ENCODE data around the gene KLHL21. TPM values are rescaled to one million over a fixed set of nuclear protein-coding genes. Genes with fewer than 3 reads are reported as not detected.

The KLHL21 gene
- total and polyA plus RNA-seq, 2 of the 4 experiments (the other 2 are of a cell fraction) = 12.0 to 36.7 TPM

DNA sequence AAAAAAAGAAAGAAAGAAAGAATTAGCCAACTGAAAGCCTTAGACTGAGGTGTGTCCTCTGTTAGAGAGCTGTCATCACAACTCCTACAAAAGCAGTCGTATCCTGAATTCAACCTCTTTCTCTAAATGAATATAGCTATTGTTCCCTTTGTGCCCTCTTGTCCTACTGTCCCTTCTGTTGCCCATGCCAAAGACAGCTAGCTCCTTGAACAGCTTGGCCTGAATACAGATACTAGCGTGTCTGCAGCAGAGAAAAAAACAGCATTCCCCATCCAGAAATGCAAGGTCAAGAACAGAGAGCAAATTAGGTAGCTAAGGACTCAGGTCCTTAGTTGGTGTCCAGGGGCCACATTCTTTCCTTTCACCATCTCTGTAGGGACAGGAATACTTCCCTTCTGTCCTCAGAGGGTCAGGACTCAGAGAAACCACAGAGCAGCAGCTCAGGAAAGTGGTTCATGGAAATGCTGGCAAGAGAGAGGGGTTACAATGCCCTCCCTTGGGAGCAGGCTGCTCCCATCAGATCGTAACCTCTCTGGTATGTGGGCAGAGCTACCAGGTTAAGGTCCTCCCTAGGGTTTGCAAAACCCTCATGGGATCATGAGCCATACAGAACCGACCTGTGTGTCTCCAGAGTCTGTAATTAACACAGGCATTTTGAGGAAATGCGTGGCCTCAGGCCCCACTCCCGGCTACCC lies 24.7 kb downstream of the KLHL21 start:
- Histone ChIP-seq H3K27me3 (ENCODE audit: control insufficient read depth, insufficient read depth, low read length) (no peaks in the 10 kb centered on the region; the same call in 1 of the 2 replicates), H3K9me3 (ENCODE audit: control insufficient read depth, insufficient read depth, low read length) (no peaks in the 10 kb centered on the region), H3K79me1 (ENCODE audit: low read depth in 1 of 2, low read length in 2 of 2) (peaks cover 10 to 28% of the 10 kb centered on the region in 2 experiments), H3K9me1 (ENCODE audit: insufficient read depth, low read length) (peaks cover 13% of the 10 kb centered on the region), H3K9ac (ENCODE audit: low read depth, low read length) (no peak overlapping the region), H2AK9ac (replicated peaks; ENCODE audit: low read depth, low read length, poor library complexity) (peak overlapping the region; percentile 72), H2BK120ac (ENCODE audit: low read depth, low read length) (no peak overlapping the region), H4K20me1 (ENCODE audit: insufficient read depth, low read length) (peaks cover 3% of the 10 kb centered on the region; the same call in 1 of the 2 replicates), H2AFZ (replicated peaks; ENCODE audit: low read length, poor library complexity) (no peak overlapping the region), H3K18ac (ENCODE audit: low read depth, low read length) (no peak overlapping the region), H3K4me3 (ENCODE audit: insufficient read depth, low read depth, low read length) (no peak overlapping the region), H4K91ac (ENCODE audit: insufficient read depth, low read depth, low read length) (no peak overlapping the region), H4K8ac (ENCODE audit: low read depth in 2 of 2, low read length in 2 of 2) (no peak overlapping the region), H2BK15ac (ENCODE audit: low read depth, low read length) (no peak overlapping the region), H3K23ac (ENCODE audit: low read depth, low read length) (no peak overlapping the region), H3K56ac (ENCODE audit: extremely low read depth, insufficient read depth, low read length) (no peak overlapping the region), H3K14ac (replicated peaks; ENCODE audit: low read depth, low read length) (no peak overlapping the region), H2AK5ac (ENCODE audit: low read depth, low read length) (no peak overlapping the region), H3K4me2 (ENCODE audit: low read depth, low read length) (no peak overlapping the region), H3K27ac (ENCODE audit: insufficient read depth, low read length) (no peak overlapping the region), H2BK5ac (ENCODE audit: low read depth, low read length, poor library complexity, severe bottlenecking) (no peak overlapping the region), H3K4ac (ENCODE audit: low read depth, low read length) (no peak overlapping the region), H2BK20ac (ENCODE audit: low read depth, low read length) (no peak overlapping the region), H4K5ac (ENCODE audit: low read depth, low read length) (no peak overlapping the region), H3K36me3 (ENCODE audit: control insufficient read depth, insufficient read depth, low read length) (0 out of 2 replicates have a peak, but pooled peaks cover 3% of the 10 kb centered on the region), H3K4me1 (ENCODE audit: control insufficient read depth, insufficient read depth, low read length) (peaks cover 11% of the 10 kb centered on the region)
- ATAC-seq (ENCODE audit: low read depth) = no peak
- intact Hi-C loops (cut with micrococcal nuclease) (no loop called here), dilution Hi-C loops (cut with HindIII; ENCODE audit: low sequenced_read_pairs, unreplicated experiment) (no loop called here), in situ Hi-C loops (cut with MboI; ENCODE audit: low sequenced_read_pairs) (no loop called here)
- no peak for DNase-seq
- POLR2A ChIA-PET (ENCODE audit: unreplicated experiment) = no interaction called here
- BruUV-seq (replicated peaks) = no TSS peak
- TF ChIP-seq BHLHE40 (IDR thresholded peaks at IDR 0.05; ENCODE audit: low read depth, low read length) (no peak), MAZ (IDR thresholded peaks at IDR 0.05; ENCODE audit: borderline replicate concordance, low read depth, low read length) (no peak)
- WGBS, 2 experiments (ENCODE audit: extremely low coverage in 2 of 2, insufficient read length in 1 of 2) = 92% methylated on average over 2 of the region's 6 CpGs; no CpG with 5 or more reads in 1 of the 2 experiments
- CTCF ChIA-PET = no interaction called here
